ENCODE results near the gene XYLT1.

The XYLT1 gene

GRCh38 chr16:17304491-17305119 is 166.2 kb downstream of the XYLT1 start:
- TF ChIP-seq CTCF (IDR thresholded peaks at IDR 0.05; ENCODE audit: borderline replicate concordance, insufficient read depth, low read depth, low read length), result no peak
- H3K4me3 ChIP-seq (ENCODE audit: low read depth, low read length), result no peak overlapping the region

GRCh38 chr16:17304106-17304490 is 166.7 kb downstream of the XYLT1 start:
- no peak for TF ChIP-seq CTCF (IDR thresholded peaks at IDR 0.05; ENCODE audit: borderline replicate concordance, insufficient read depth, low read depth, low read length)
- no peak overlapping the region for H3K4me3 ChIP-seq (ENCODE audit: low read depth, low read length)

GRCh38 chr16:17303101-17303500 is 167.7 kb downstream of the XYLT1 start:
- no peak for TF ChIP-seq CTCF (IDR thresholded peaks at IDR 0.05; ENCODE audit: borderline replicate concordance, insufficient read depth, low read depth, low read length)
- no peak overlapping the region for H3K4me3 ChIP-seq (ENCODE audit: low read depth, low read length)

- no peak overlapping the region for H3K4me3 ChIP-seq (ENCODE audit: low read depth, low read length)
- TF ChIP-seq CTCF (IDR thresholded peaks at IDR 0.05; ENCODE audit: borderline replicate concordance, insufficient read depth, low read depth, low read length), result no peak
Measured at GRCh38 chr16:17302620-17303019, 168.1 kb downstream of the XYLT1 start.

DNA sequence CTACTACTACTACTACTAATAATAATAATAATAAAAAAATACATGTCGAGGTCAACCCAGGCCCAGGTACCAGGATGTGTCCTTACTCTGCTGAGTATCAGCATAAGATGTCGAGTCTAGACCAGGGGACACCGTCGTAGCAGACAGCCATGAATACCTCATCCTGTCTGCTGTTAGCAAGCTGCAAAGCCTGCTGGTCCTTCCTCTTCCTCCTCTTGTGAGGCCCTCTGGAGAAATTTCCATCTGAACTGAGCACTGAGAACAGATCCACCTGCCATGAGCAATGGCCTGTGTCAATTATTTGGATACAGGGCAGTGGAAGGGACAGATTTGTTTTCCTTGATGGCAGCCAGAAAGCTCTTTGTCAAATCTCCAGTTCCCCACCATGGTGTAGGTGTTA is 168.5 kb downstream of the XYLT1 start:
- H3K4me3 ChIP-seq (ENCODE audit: low read depth, low read length), result no peak overlapping the region
- TF ChIP-seq CTCF (IDR thresholded peaks at IDR 0.05; ENCODE audit: borderline replicate concordance, insufficient read depth, low read depth, low read length), result no peak

- TF ChIP-seq CTCF (IDR thresholded peaks at IDR 0.05; ENCODE audit: borderline replicate concordance, insufficient read depth, low read depth, low read length), result no peak
- no peak overlapping the region for H3K4me3 ChIP-seq (ENCODE audit: low read depth, low read length)
Measured at GRCh38 chr16:17301593-17302135, 169.1 kb downstream of the XYLT1 start.

- no peak for TF ChIP-seq CTCF (IDR thresholded peaks at IDR 0.05; ENCODE audit: borderline replicate concordance, insufficient read depth, low read depth, low read length)
- no peak overlapping the region for H3K4me3 ChIP-seq (ENCODE audit: low read depth, low read length)
Measured at GRCh38 chr16:17301184-17301583, 169.6 kb downstream of the XYLT1 start.

All from GM12875 (cell line).